Measurements from ENCODE around the gene TFCP2L1.

Gene TFCP2L1

GRCh38 chr2:121200419-121201315 lies 84.3 kb downstream of the TFCP2L1 start:
- TF ChIP-seq ZNF274 (IDR thresholded peaks at IDR 0.05; ENCODE audit: low read depth, low read length), result no peak
- no peak overlapping the region for H3K4me3 ChIP-seq (ENCODE audit: low read length)

- H3K4me3 ChIP-seq (ENCODE audit: low read length), result no peak overlapping the region
- TF ChIP-seq ZNF274 (IDR thresholded peaks at IDR 0.05; ENCODE audit: low read depth, low read length), result no peak
These were observed 85.0 kb downstream of the TFCP2L1 start for GRCh38 chr2:121200011-121200347.

- no peak overlapping the region for H3K4me3 ChIP-seq (ENCODE audit: low read length)
- TF ChIP-seq ZNF274 (IDR thresholded peaks at IDR 0.05; ENCODE audit: low read depth, low read length), result no peak
These were observed 85.6 kb downstream of the TFCP2L1 start for GRCh38 chr2:121199281-121200010.

- H3K4me3 ChIP-seq (ENCODE audit: low read length), result no peak overlapping the region
- no peak for TF ChIP-seq ZNF274 (IDR thresholded peaks at IDR 0.05; ENCODE audit: low read depth, low read length)
These were observed 87.5 kb downstream of the TFCP2L1 start for GRCh38 chr2:121197369-121198091.

GRCh38 chr2:121196849-121197155 lies 88.2 kb downstream of the TFCP2L1 start:
- TF ChIP-seq ZNF274 (IDR thresholded peaks at IDR 0.05; ENCODE audit: low read depth, low read length), result no peak
- H3K4me3 ChIP-seq (ENCODE audit: low read length), result no peak overlapping the region

GRCh38 chr2:121196132-121196848 lies 88.7 kb downstream of the TFCP2L1 start:
- TF ChIP-seq ZNF274 (IDR thresholded peaks at IDR 0.05; ENCODE audit: low read depth, low read length), result no peak
- H3K4me3 ChIP-seq (ENCODE audit: low read length), result no peak overlapping the region

GRCh38 chr2:121195036-121195435 lies 90.0 kb downstream of the TFCP2L1 start:
- H3K4me3 ChIP-seq (ENCODE audit: low read length), result no peak overlapping the region
- TF ChIP-seq ZNF274 (IDR thresholded peaks at IDR 0.05; ENCODE audit: low read depth, low read length), result no peak

- no peak for TF ChIP-seq ZNF274 (IDR thresholded peaks at IDR 0.05; ENCODE audit: low read depth, low read length)
- no peak overlapping the region for H3K4me3 ChIP-seq (ENCODE audit: low read length)
These were observed 90.4 kb downstream of the TFCP2L1 start for GRCh38 chr2:121194626-121195025.

GRCh38 chr2:121193185-121193584 lies 91.8 kb downstream of the TFCP2L1 start:
- no peak for TF ChIP-seq ZNF274 (IDR thresholded peaks at IDR 0.05; ENCODE audit: low read depth, low read length)
- H3K4me3 ChIP-seq (ENCODE audit: low read length), result no peak overlapping the region

- no peak overlapping the region for H3K4me3 ChIP-seq (ENCODE audit: low read length)
- no peak for TF ChIP-seq ZNF274 (IDR thresholded peaks at IDR 0.05; ENCODE audit: low read depth, low read length)
These were observed 92.4 kb downstream of the TFCP2L1 start for GRCh38 chr2:121192576-121192975.

GRCh38 chr2:121191191-121192170 lies 93.5 kb downstream of the TFCP2L1 start:
- no peak overlapping the region for H3K4me3 ChIP-seq (ENCODE audit: low read length)
- no peak for TF ChIP-seq ZNF274 (IDR thresholded peaks at IDR 0.05; ENCODE audit: low read depth, low read length)

GRCh38 chr2:121189661-121190381 lies 95.2 kb downstream of the TFCP2L1 start:
- no peak for TF ChIP-seq ZNF274 (IDR thresholded peaks at IDR 0.05; ENCODE audit: low read depth, low read length)
- no peak overlapping the region for H3K4me3 ChIP-seq (ENCODE audit: low read length)

All from GM08714 (cell line).